NCI-H1694 treated with DMSO at 0.1 percent for 48 hours (cell line): ENCODE results near the gene CCDC18.
"Not testable (repeated sequence)": the region's sequence is repeated elsewhere in the genome, so short reads cannot be mapped to it uniquely, and the experiment has no call there.

Experiments
- DNase-seq: peaks from one replicate; lab custom pipeline; 2025; lab: John Stamatoyannopoulos, UW

Gene CCDC18

GRCh38 chr1:93177991-93178390, 2.5 kb upstream of the CCDC18 start:
- no peak for DNase-seq

- DNase-seq = no peak
Observed at GRCh38 chr1:93178418-93178817, 2.1 kb upstream of the CCDC18 start.

GRCh38 chr1:93179886-93180722, 420 bp upstream of the CCDC18 start, which contains the start of gene TMED5:
Gene TMED5, minus strand, starts transcription at chr1:93180413. Its CDS starts 171 bp downstream, at chr1:93180242.
- peak; percentile 97 for DNase-seq

- no peak for DNase-seq
Observed at GRCh38 chr1:93186667-93187066, 6.1 kb downstream of the CCDC18 start.

- no peak for DNase-seq
Observed at GRCh38 chr1:93190432-93190831, 9.9 kb downstream of the CCDC18 start.

- DNase-seq = no peak
Observed at GRCh38 chr1:93194231-93194990, 13.9 kb downstream of the CCDC18 start.

GRCh38 chr1:93196591-93196990, 16.1 kb downstream of the CCDC18 start:
- no peak for DNase-seq

- DNase-seq = no peak
Observed at GRCh38 chr1:93199150-93199549, 18.6 kb downstream of the CCDC18 start.

- DNase-seq = no peak
Observed at GRCh38 chr1:93200086-93200620, 19.6 kb downstream of the CCDC18 start.

- DNase-seq = no peak
Observed at GRCh38 chr1:93200714-93201113, 20.2 kb downstream of the CCDC18 start.

- DNase-seq = no peak
Observed at GRCh38 chr1:93205892-93206566, 25.5 kb downstream of the CCDC18 start.

GRCh38 chr1:93206567-93206954, 26.0 kb downstream of the CCDC18 start:
- DNase-seq = no peak

GRCh38 chr1:93207211-93207610, 26.7 kb downstream of the CCDC18 start:
- no peak for DNase-seq

GRCh38 chr1:93215322-93215721, 34.8 kb downstream of the CCDC18 start:
- no peak for DNase-seq

- no peak for DNase-seq
Observed at GRCh38 chr1:93219443-93219842, 38.9 kb downstream of the CCDC18 start.

GRCh38 chr1:93220716-93221115, 40.2 kb downstream of the CCDC18 start:
- not testable (repeated sequence) for DNase-seq

- DNase-seq = no peak
Observed at GRCh38 chr1:93221913-93222312, 41.4 kb downstream of the CCDC18 start.

- no peak for DNase-seq
Observed at GRCh38 chr1:93223023-93223675, 42.6 kb downstream of the CCDC18 start.

- DNase-seq = no peak
Observed at GRCh38 chr1:93235261-93235660, 54.7 kb downstream of the CCDC18 start.

- DNase-seq = no peak
Observed at GRCh38 chr1:93237021-93237420, 56.5 kb downstream of the CCDC18 start.

- DNase-seq = no peak
Observed at GRCh38 chr1:93238425-93238824, 57.9 kb downstream of the CCDC18 start.

GRCh38 chr1:93239863-93240262, 59.3 kb downstream of the CCDC18 start:
- DNase-seq = no peak
